Measurements from ENCODE around the gene KRT31. TPM values are rescaled to one million over a fixed set of nuclear protein-coding genes. Genes with fewer than 3 reads are reported as not detected.
"Not testable (repeated sequence)": the region's sequence is repeated elsewhere in the genome, so short reads cannot be mapped to it uniquely, and the experiment has no call there.

The KRT31 gene
- total and polyA plus RNA-seq, 8 donors: 3.1 TPM; not detected in 7

GRCh38 chr17:41386227-41386626 is 11.2 kb downstream of the KRT31 start:
- intact Hi-C loops (cut with DNase I; ENCODE audit: low total_unique reads): no loop called here
- no peak overlapping the region for H3K4me3 ChIP-seq
- H3K36me3 ChIP-seq: no peaks in the 10 kb centered on the region
- WGBS, 5 donors: 90 to 100% (median 96%) methylated on average over 1 of the region's 1 CpG
- no peaks in the 10 kb centered on the region for H3K4me1 ChIP-seq
- TF ChIP-seq CTCF (IDR thresholded peaks at IDR 0.05): no peak
- TF ChIP-seq EP300 (IDR thresholded peaks at IDR 0.05): no peak
- TF ChIP-seq POLR2A (IDR thresholded peaks at IDR 0.05): no peak
- no peak for TF ChIP-seq POLR2AphosphoS5 (IDR thresholded peaks at IDR 0.05)
- H3K27ac ChIP-seq: no peak overlapping the region
- no peak for DNase-seq
- peaks cover 0 to 23% (median 20%) of the 10 kb centered on the region in 4 donors for H3K9me3 ChIP-seq
- peaks cover 0 to 21% (median 0%) of the 10 kb centered on the region in 3 donors for H3K27me3 ChIP-seq

GRCh38 chr17:41383690-41384089 is 13.7 kb downstream of the KRT31 start:
- no peak for TF ChIP-seq CTCF (IDR thresholded peaks at IDR 0.05)
- no peak for TF ChIP-seq EP300 (IDR thresholded peaks at IDR 0.05)
- TF ChIP-seq POLR2A (IDR thresholded peaks at IDR 0.05): no peak
- TF ChIP-seq POLR2AphosphoS5 (IDR thresholded peaks at IDR 0.05): no peak
- intact Hi-C loops (cut with DNase I; ENCODE audit: low total_unique reads): no loop called here
- Histone ChIP-seq H3K9me3 (peaks cover 0 to 23% (median 20%) of the 10 kb centered on the region in 4 donors), H3K27me3 (peaks cover 0 to 10% (median 0%) of the 10 kb centered on the region in 3 donors), H3K36me3 (no peaks in the 10 kb centered on the region), H3K4me1 (no peaks in the 10 kb centered on the region), H3K27ac (no peak overlapping the region), H3K4me3 (no peak overlapping the region)
- DNase-seq: no peak
- 95 to 100% (median 95%) methylated on average over 1 of the region's 1 CpG for WGBS, 5 donors

GRCh38 chr17:41382394-41382793 is 15.0 kb downstream of the KRT31 start:
- H3K4me3 ChIP-seq: no peak overlapping the region
- H3K36me3 ChIP-seq: no peaks in the 10 kb centered on the region
- no peak for TF ChIP-seq POLR2A (IDR thresholded peaks at IDR 0.05)
- no peak for TF ChIP-seq EP300 (IDR thresholded peaks at IDR 0.05)
- no peak for TF ChIP-seq POLR2AphosphoS5 (IDR thresholded peaks at IDR 0.05)
- no peak for TF ChIP-seq CTCF (IDR thresholded peaks at IDR 0.05)
- H3K9me3 ChIP-seq: peaks cover 0 to 19% (median 17%) of the 10 kb centered on the region in 4 donors
- H3K27me3 ChIP-seq: peaks cover 0 to 10% (median 0%) of the 10 kb centered on the region in 3 donors
- H3K4me1 ChIP-seq: no peaks in the 10 kb centered on the region
- WGBS, 5 donors: 78 to 100% (median 97%) methylated on average over 1 of the region's 1 CpG
- intact Hi-C loops (cut with DNase I; ENCODE audit: low total_unique reads): no loop called here
- H3K27ac ChIP-seq: no peak overlapping the region
- DNase-seq: no peak

GRCh38 chr17:41381943-41382342 is 15.5 kb downstream of the KRT31 start, which contains the start of gene KRT34:
Gene KRT34 (minus strand): TSS chr17:41382306. CDS start chr17:41382246, 60 bp downstream.
- intact Hi-C loops (cut with DNase I; ENCODE audit: low total_unique reads); DNase-seq; H3K36me3 ChIP-seq; H3K4me1 ChIP-seq; H3K27me3 ChIP-seq; H3K4me3 ChIP-seq; H3K27ac ChIP-seq: not testable (repeated sequence)
- 77 to 97% (median 92%) methylated on average over 5 to 13 of the region's 13 CpGs for WGBS, 5 donors
- H3K9me3 ChIP-seq: peaks cover 0 to 14% (median 14%) of the 10 kb centered on the region in 4 donors

GRCh38 chr17:41380091-41380490 is 17.3 kb downstream of the KRT31 start:
- H3K4me3 ChIP-seq; H3K9me3 ChIP-seq; H3K27ac ChIP-seq; H3K27me3 ChIP-seq; intact Hi-C loops (cut with DNase I; ENCODE audit: low total_unique reads); DNase-seq; H3K36me3 ChIP-seq; H3K4me1 ChIP-seq: not testable (repeated sequence)
- 86 to 96% (median 90%) methylated on average over 7 of the region's 7 CpGs for WGBS, 5 donors

All from stomach (tissue), 9 donors.